Smooth muscle cell (in vitro differentiated cells): ENCODE measurements around the gene FAM83F. TPM values are rescaled to one million over a fixed set of nuclear protein-coding genes. Genes with fewer than 3 reads are reported as not detected.
"Not testable (repeated sequence)": the region's sequence is repeated elsewhere in the genome, so short reads cannot be mapped to it uniquely, and the experiment has no call there.

Source experiments
- DNase-seq: peaks from one replicate; lab custom pipeline; 2025; ENCODE audit not compliant: unreplicated experiment; lab: John Stamatoyannopoulos, UW
- H2AFZ ChIP-seq: fragments of 200-600 bp; sonication (generic); 2 replicates; pipeline ENCODE4 v1.6.0; 2016; ENCODE audit warnings: antibody characterized with exemption, low read depth, mild to moderate bottlenecking
- H3F3A ChIP-seq: fragments of 200-600 bp; sonication (generic); 2 replicates; pipeline ENCODE4 v1.6.0; 2017; ENCODE audit warnings: antibody characterized with exemption, low read depth
- H3K27ac ChIP-seq: fragments of 200-600 bp; sonication (generic); 2 replicates; pipeline ENCODE4 v1.5.1; 2016; ENCODE audit warnings: low read depth, mild to moderate bottlenecking
- H3K27me3 ChIP-seq: fragments of 200-600 bp; sonication (generic); 2 replicates; pipeline ENCODE4 v1.6.1; 2016; ENCODE audit warnings: low read depth, mild to moderate bottlenecking
- H3K36me3 ChIP-seq: fragments of 200-600 bp; sonication (generic); 2 replicates; pipeline ENCODE4 v1.5.1; 2016; ENCODE audit warnings: low read depth
- H3K4me1 ChIP-seq: fragments of 200-600 bp; sonication (generic); 2 replicates; pipeline ENCODE4 v1.5.1; 2016; ENCODE audit warnings: low read depth
- H3K4me2 ChIP-seq: fragments of 200-600 bp; sonication (generic); 2 replicates; pipeline ENCODE4 v1.6.0; 2016; ENCODE audit warnings: mild to moderate bottlenecking
- H3K4me3 ChIP-seq: fragments of 200-600 bp; sonication (generic); 2 replicates; pipeline ENCODE4 v1.5.1; 2016; ENCODE audit warnings: mild to moderate bottlenecking
- H3K79me2 ChIP-seq: fragments of 200-600 bp; sonication (generic); 2 replicates; pipeline ENCODE4 v1.6.0; 2016; ENCODE audit warnings: low read depth, mild to moderate bottlenecking
- H3K9ac ChIP-seq: fragments of 200-600 bp; sonication (generic); 2 replicates; pipeline ENCODE4 v1.6.0; 2016; ENCODE audit warnings: low read depth
- H3K9me3 ChIP-seq: fragments of 200-600 bp; sonication (generic); replicated peaks from 2 replicates; pipeline ENCODE4 v1.5.1; 2016; ENCODE audit warnings: low read depth
- H4K20me1 ChIP-seq: fragments of 200-600 bp; sonication (generic); 2 replicates; pipeline ENCODE4 v1.6.0; 2016; ENCODE audit warnings: low read depth
- CTCF ChIP-seq: fragments of 200-600 bp; sonication (generic); IDR thresholded peaks from 2 replicates; pipeline ENCODE4 v1.5.1; 2017; ENCODE audit warnings: borderline replicate concordance, mild to moderate bottlenecking, antibody characterized with exemption; ENCODE audit not compliant: insufficient read depth, poor library complexity, severe bottlenecking
- WGBS: methylation state at CpG from one replicate; pipeline ENCODE4 v1.1.7; 2016; ENCODE audit warnings: low lambda C conversion rate; 5-methylcytosine and 5-hydroxymethylcytosine counted together
- polyA plus RNA-seq: library from polyadenylated mRNA; unstranded; fragments of >200 nt; fragmentation: Nextera tagmentation; extraction: Ambion mirVana; gene quantifications from 2 replicates; pipeline ENCODE4 v1.2.1, GENCODE V29; 2016
- total RNA-seq: library from RNA; depleted of rRNA; stranded (reverse); fragments of >200 nt; gene quantifications from 2 replicates; pipeline ENCODE4 v1.2.3, GENCODE V29; 2014

The FAM83F gene
- total and polyA plus RNA-seq, 2 experiments from 2014 or later = 1.4 to 1.6 TPM

GRCh38 chr22:39992088-39992826, 2.5 kb upstream of the FAM83F start:
- Histone ChIP-seq H3K4me3 (no peak overlapping the region), H3K4me1 (peaks cover 10% of the 10 kb centered on the region), H3K27me3 (peaks cover 49% of the 10 kb centered on the region), H3K9me3 (no peaks in the 10 kb centered on the region), H3K79me2 (no peaks in the 10 kb centered on the region), H2AFZ (no peak overlapping the region), H3K4me2 (no peak overlapping the region), H3K9ac (no peak overlapping the region), H4K20me1 (no peaks in the 10 kb centered on the region), H3F3A (peaks cover 9% of the 10 kb centered on the region), H3K36me3 (no peaks in the 10 kb centered on the region), H3K27ac (no peak overlapping the region)
- no peak for TF ChIP-seq CTCF
- no peak for DNase-seq
- WGBS = 86% methylated on average over 5 of the region's 5 CpGs

- H3K27ac ChIP-seq, H2AFZ ChIP-seq, H3K79me2 ChIP-seq, H4K20me1 ChIP-seq, H3K4me2 ChIP-seq, H3K4me3 ChIP-seq, H3K9me3 ChIP-seq, DNase-seq, H3K9ac ChIP-seq, H3F3A ChIP-seq, H3K36me3 ChIP-seq: not testable (repeated sequence)
- H3K4me1 ChIP-seq = peaks cover 16% of the 10 kb centered on the region
- H3K27me3 ChIP-seq = peaks cover 49% of the 10 kb centered on the region
- WGBS = 96% methylated on average over 7 of the region's 7 CpGs
Observed at GRCh38 chr22:39992894-39993293, 1.9 kb upstream of the FAM83F start.

- Histone ChIP-seq H3K4me1 (peaks cover 28% of the 10 kb centered on the region), H2AFZ (no peak overlapping the region), H3K9ac (no peak overlapping the region), H3K9me3 (no peaks in the 10 kb centered on the region), H3K27me3 (peaks cover 43% of the 10 kb centered on the region), H4K20me1 (no peaks in the 10 kb centered on the region), H3K4me2 (peak overlapping the region; percentile 63), H3K36me3 (no peaks in the 10 kb centered on the region), H3K4me3 (peak overlapping the region; percentile 10), H3K27ac (no peak overlapping the region), H3F3A (peaks cover 9% of the 10 kb centered on the region), H3K79me2 (no peaks in the 10 kb centered on the region)
- DNase-seq = no peak
- 53% methylated on average over 20 of the region's 20 CpGs for WGBS
- TF ChIP-seq CTCF = no peak
Observed at GRCh38 chr22:39994041-39994565, 651 bp upstream of the FAM83F start.

- no peak overlapping the region for H3K27ac ChIP-seq
- H3K4me1 ChIP-seq = peaks cover 43% of the 10 kb centered on the region
- no peaks in the 10 kb centered on the region for H3K79me2 ChIP-seq
- H4K20me1 ChIP-seq = no peaks in the 10 kb centered on the region
- H3K9me3 ChIP-seq = no peaks in the 10 kb centered on the region
- peak overlapping the region; percentile 81 for H3K4me2 ChIP-seq
- no peak for TF ChIP-seq CTCF
- no peaks in the 10 kb centered on the region for H3K36me3 ChIP-seq
- H3K4me3 ChIP-seq = peak overlapping the region; percentile 48
- peak overlapping the region; percentile 59 for H2AFZ ChIP-seq
- no peak for DNase-seq
- peaks cover 9% of the 10 kb centered on the region for H3F3A ChIP-seq
- no peak overlapping the region for H3K9ac ChIP-seq
- peaks cover 43% of the 10 kb centered on the region for H3K27me3 ChIP-seq
- 35% methylated on average over 35 of the region's 35 CpGs for WGBS
Observed at GRCh38 chr22:39995393-39996252, 869 bp downstream of the FAM83F start.
